Panc1 (cell line): Measurements from ENCODE around the gene TOR2A. TPM values are rescaled to one million over a fixed set of nuclear protein-coding genes. Genes with fewer than 3 reads are reported as not detected.

Experiments
- total RNA-seq: library from RNA; stranded (reverse); gene quantifications from one replicate; pipeline ENCODE4 v1.2.1, GENCODE V29; 2021; ENCODE audit not compliant: unreplicated experiment

TOR2A gene
- total RNA-seq, 1 experiment from 2014 or later, result 8.2 TPM

Other genes starting within 250 kb of the TOR2A start
- gene STXBP1, start 123.0 kb downstream of the TOR2A start, total RNA-seq, result 67.5 TPM
- not detected for gene CFAP157, start 28.3 kb downstream of the TOR2A start, total RNA-seq
- 13.8 TPM for gene PTRH1, start 19.6 kb downstream of the TOR2A start, total RNA-seq
- 0.05 TPM for gene TTC16, start 19.2 kb downstream of the TOR2A start, total RNA-seq
- 0.49 TPM for gene SH2D3C, start 43.4 kb upstream of the TOR2A start, total RNA-seq
- 48.7 TPM for gene CDK9, start 50.7 kb upstream of the TOR2A start, total RNA-seq
- gene FPGS, start 67.6 kb upstream of the TOR2A start, total RNA-seq, result 56.5 TPM
- gene ENG, start 119.4 kb upstream of the TOR2A start, total RNA-seq, result 25.1 TPM
- 62.1 TPM for gene AK1, start 142.4 kb upstream of the TOR2A start, total RNA-seq
- gene ST6GALNAC6, start 164.3 kb upstream of the TOR2A start, total RNA-seq, result 50.2 TPM
- gene ST6GALNAC4, start 181.7 kb upstream of the TOR2A start, total RNA-seq, result 38.0 TPM
- gene PIP5KL1, start 195.5 kb upstream of the TOR2A start, total RNA-seq, result 7.8 TPM
- gene DPM2, start 202.6 kb upstream of the TOR2A start, total RNA-seq, result 58.7 TPM
- gene EEIG1, start 245.7 kb upstream of the TOR2A start, total RNA-seq, result 361 TPM